ENCODE results near the gene COL11A2. TPM values are rescaled to one million over a fixed set of nuclear protein-coding genes. Genes with fewer than 3 reads are reported as not detected.

Gene COL11A2
- total and polyA plus RNA-seq, 12 donors = 0.05 to 7.2 (median 0.44) TPM

GRCh38 chr6:33117811-33118277 lies 74.4 kb downstream of the COL11A2 start:
- intact Hi-C loops (cut with DNase I) = loop anchor here in 1 of 2 donors (10.0 kb wide), 1 partner anchor 127 kb away; no protein-coding TSS in a partner anchor
- TF ChIP-seq POLR2A (IDR thresholded peaks at IDR 0.05) = no peak
- TF ChIP-seq, protein P1, sequence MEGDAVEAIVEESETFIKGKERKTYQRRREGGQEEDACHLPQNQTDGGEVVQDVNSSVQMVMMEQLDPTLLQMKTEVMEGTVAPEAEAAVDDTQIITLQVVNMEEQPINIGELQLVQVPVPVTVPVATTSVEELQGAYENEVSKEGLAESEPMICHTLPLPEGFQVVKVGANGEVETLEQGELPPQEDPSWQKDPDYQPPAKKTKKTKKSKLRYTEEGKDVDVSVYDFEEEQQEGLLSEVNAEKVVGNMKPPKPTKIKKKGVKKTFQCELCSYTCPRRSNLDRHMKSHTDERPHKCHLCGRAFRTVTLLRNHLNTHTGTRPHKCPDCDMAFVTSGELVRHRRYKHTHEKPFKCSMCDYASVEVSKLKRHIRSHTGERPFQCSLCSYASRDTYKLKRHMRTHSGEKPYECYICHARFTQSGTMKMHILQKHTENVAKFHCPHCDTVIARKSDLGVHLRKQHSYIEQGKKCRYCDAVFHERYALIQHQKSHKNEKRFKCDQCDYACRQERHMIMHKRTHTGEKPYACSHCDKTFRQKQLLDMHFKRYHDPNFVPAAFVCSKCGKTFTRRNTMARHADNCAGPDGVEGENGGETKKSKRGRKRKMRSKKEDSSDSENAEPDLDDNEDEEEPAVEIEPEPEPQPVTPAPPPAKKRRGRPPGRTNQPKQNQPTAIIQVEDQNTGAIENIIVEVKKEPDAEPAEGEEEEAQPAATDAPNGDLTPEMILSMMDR (IDR thresholded peaks at IDR 0.05) = no peak
- DNase-seq = no peak
- Histone ChIP-seq H3K36me3 (replicated peaks in 1 of 2) (no peaks in the 10 kb centered on the region), H3K9me3 (replicated peaks in 1 of 3) (no peaks in the 10 kb centered on the region), H3K4me3 (no peak overlapping the region), H3K27me3 (peaks cover 18% of the 10 kb centered on the region), H3K4me1 (replicated peaks in 1 of 2) (no peaks in the 10 kb centered on the region), H3K27ac (no peak overlapping the region)
- WGBS, 4 donors = 11 to 18% (median 12%) methylated on average over 9 of the region's 9 CpGs

DNA sequence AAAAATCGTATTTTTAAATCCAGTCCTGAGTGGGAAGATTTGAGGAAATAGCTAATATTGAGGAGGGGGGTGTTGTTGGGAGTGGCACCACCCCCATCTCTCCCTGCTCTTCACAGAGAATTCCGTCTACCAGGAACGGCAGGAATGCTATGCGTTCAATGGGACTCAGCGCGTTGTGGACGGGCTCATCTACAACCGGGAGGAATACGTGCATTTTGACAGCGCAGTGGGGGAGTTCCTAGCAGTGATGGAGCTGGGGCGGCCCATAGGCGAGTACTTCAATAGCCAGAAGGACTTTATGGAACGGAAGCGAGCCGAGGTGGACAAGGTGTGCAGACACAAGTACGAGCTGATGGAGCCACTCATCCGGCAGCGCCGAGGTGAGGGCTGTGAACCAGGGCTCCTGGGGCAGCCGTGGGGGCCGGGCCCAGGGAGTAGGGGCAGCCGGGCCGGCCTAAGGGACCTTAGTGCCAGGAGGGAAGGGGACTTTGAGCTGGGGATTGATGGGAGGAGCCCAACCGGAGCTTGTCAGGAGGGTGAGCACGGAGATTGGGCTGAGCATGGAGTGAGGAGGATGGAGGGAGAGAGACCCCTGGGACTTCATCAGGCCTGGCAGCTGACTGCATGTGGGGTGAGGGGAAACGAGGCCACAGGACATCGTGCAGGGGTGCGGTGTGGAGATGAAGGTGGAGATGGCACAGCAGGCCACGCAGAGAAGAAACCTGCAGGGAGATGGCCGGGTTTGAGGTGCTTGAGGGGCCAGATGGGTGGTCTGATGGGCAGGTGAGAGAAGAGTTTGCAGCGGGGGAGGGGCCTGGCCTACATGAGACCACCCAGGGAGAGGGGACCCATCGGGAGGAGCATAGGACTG lies 75.2 kb downstream of the COL11A2 start:
- 7 to 12% (median 9%) methylated on average over 23 to 32 of the region's 32 CpGs for WGBS, 4 donors
- no peaks in the 10 kb centered on the region for H3K9me3 ChIP-seq (replicated peaks in 1 of 3)
- no peaks in the 10 kb centered on the region for H3K36me3 ChIP-seq (replicated peaks in 1 of 2)
- intact Hi-C loops (cut with DNase I) = loop anchor here in 1 of 2 donors (10.0 kb wide), 1 partner anchor 128 kb away; no protein-coding TSS in a partner anchor
- no peaks in the 10 kb centered on the region for H3K4me1 ChIP-seq (replicated peaks in 1 of 2)
- H3K4me3 ChIP-seq = no peak overlapping the region
- peaks cover 18% of the 10 kb centered on the region for H3K27me3 ChIP-seq
- no peak for DNase-seq
- no peak overlapping the region for H3K27ac ChIP-seq
- no peak for TF ChIP-seq POLR2A (IDR thresholded peaks at IDR 0.05)
- TF ChIP-seq, protein P1 (IDR thresholded peaks at IDR 0.05) = no peak

DNA sequence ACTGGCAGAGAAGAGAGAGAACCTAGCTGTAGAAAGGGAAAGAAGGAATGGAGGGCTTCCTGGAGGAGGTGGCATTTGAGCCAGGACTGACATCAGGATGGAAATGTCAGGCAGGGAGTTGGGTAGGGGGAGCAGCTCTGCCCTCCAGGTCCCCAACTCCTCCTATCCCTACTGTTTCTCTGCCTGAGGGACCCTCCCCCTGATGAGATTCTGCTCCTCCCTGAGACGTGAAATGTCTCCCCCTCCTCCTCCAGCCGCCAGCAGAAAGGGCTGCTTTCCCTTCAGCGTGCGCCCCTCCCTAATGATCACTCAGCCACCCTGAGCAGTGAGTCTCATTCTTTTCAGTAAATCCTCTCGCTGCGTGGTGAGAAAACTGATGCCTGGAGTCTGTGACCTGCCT lies 75.8 kb downstream of the COL11A2 start:
- no peak overlapping the region for H3K4me3 ChIP-seq
- H3K4me1 ChIP-seq (replicated peaks in 1 of 2) = no peaks in the 10 kb centered on the region
- no peak for DNase-seq
- intact Hi-C loops (cut with DNase I) = loop anchor here in 1 of 2 donors (10.0 kb wide), 1 partner anchor 128 kb away; no protein-coding TSS in a partner anchor
- no peak overlapping the region for H3K27ac ChIP-seq
- no peaks in the 10 kb centered on the region for H3K9me3 ChIP-seq (replicated peaks in 1 of 3)
- peaks cover 18% of the 10 kb centered on the region for H3K27me3 ChIP-seq
- no peaks in the 10 kb centered on the region for H3K36me3 ChIP-seq (replicated peaks in 1 of 2)
- TF ChIP-seq, protein P1 (IDR thresholded peaks at IDR 0.05) = no peak
- TF ChIP-seq POLR2A (IDR thresholded peaks at IDR 0.05) = no peak
- WGBS, 4 donors = 3 to 12% (median 6%) methylated on average over 6 of the region's 6 CpGs

DNA sequence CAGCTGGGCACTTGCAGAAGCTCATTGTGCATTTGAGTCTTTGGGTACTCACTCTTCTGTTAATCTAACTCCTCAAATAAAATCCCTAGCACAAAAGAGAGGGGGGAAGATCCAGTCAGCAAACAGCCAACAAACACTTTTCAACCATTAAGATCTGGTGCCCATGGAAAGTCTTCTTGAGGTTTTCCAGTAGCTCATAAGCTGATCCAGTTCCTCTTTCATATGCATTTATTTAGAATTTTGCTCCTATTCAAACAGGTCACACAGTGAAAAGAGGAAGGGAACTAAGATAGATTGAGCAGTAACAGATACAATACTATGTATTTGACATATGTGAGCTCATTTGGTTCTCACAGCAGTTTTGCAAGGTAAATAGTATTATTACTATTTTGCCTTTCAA lies 77.9 kb downstream of the COL11A2 start:
- intact Hi-C loops (cut with DNase I) = loop anchor here in 1 of 2 donors (10.0 kb wide), 1 partner anchor 130 kb away; no protein-coding TSS in a partner anchor
- H3K27me3 ChIP-seq = peaks cover 18% of the 10 kb centered on the region
- H3K4me1 ChIP-seq (replicated peaks in 1 of 2) = no peaks in the 10 kb centered on the region
- H3K4me3 ChIP-seq = no peak overlapping the region
- no peak overlapping the region for H3K27ac ChIP-seq
- H3K9me3 ChIP-seq (replicated peaks in 1 of 3) = no peaks in the 10 kb centered on the region
- DNase-seq = no peak
- no peaks in the 10 kb centered on the region for H3K36me3 ChIP-seq (replicated peaks in 1 of 2)
- no peak for TF ChIP-seq POLR2A (IDR thresholded peaks at IDR 0.05)
